DOHH2 (cell line): ENCODE results near the gene LHB.
"Not testable (repeated sequence)": the region's sequence is repeated elsewhere in the genome, so short reads cannot be mapped to it uniquely, and the experiment has no call there.

Source experiments
- H3F3A ChIP-seq: fragments of 200-600 bp; sonication (generic), shearing (Covaris generic); 2 replicates; pipeline ENCODE4 v1.6.0; 2016; ENCODE audit warnings: antibody characterized with exemption, mild to moderate bottlenecking; ENCODE audit not compliant: control insufficient read depth, insufficient read depth
- H3K27ac ChIP-seq: fragments of 200-600 bp; sonication (generic); 2 replicates; pipeline ENCODE4 v1.5.1; 2014; ENCODE audit warnings: low read depth, mild to moderate bottlenecking, low read length, moderate library complexity
- H3K27me3 ChIP-seq: fragments of 200-600 bp; sonication (generic); 2 replicates; pipeline ENCODE4 v1.6.1; 2014; ENCODE audit warnings: mild to moderate bottlenecking, low read length, mixed read lengths; ENCODE audit not compliant: control insufficient read depth
- H3K36me3 ChIP-seq: fragments of 200-600 bp; sonication (generic); 2 replicates; pipeline ENCODE4 v1.6.1; 2014; ENCODE audit warnings: mild to moderate bottlenecking, low read length, moderate library complexity, mixed read lengths; ENCODE audit not compliant: control insufficient read depth
- H3K4me1 ChIP-seq: fragments of 200-600 bp; sonication (generic); 2 replicates; pipeline ENCODE4 v1.6.1; 2014; ENCODE audit warnings: mild to moderate bottlenecking, low read length, mixed read lengths; ENCODE audit not compliant: control insufficient read depth
- H3K4me2 ChIP-seq: fragments of 200-600 bp; sonication (generic); 2 replicates; pipeline ENCODE4 v1.6.0; 2014; ENCODE audit warnings: mild to moderate bottlenecking, low read length, moderate library complexity
- H3K4me3 ChIP-seq: fragments of 200-600 bp; sonication (generic); 2 replicates; pipeline ENCODE4 v1.5.1; 2014; ENCODE audit warnings: mild to moderate bottlenecking, low read length, mixed read lengths
- H3K79me2 ChIP-seq: fragments of 200-600 bp; sonication (generic); 2 replicates; pipeline ENCODE4 v1.6.1; 2014; ENCODE audit warnings: mild to moderate bottlenecking, low read length, mixed read lengths; ENCODE audit not compliant: control insufficient read depth
- H3K9me2 ChIP-seq: fragments of 200-600 bp; sonication (generic); replicated peaks from 2 replicates; pipeline ENCODE4 v1.6.1; 2014; ENCODE audit warnings: mild to moderate bottlenecking, low read length, mixed read lengths; ENCODE audit not compliant: control insufficient read depth
- H3K9me3 ChIP-seq: fragments of 200-600 bp; sonication (generic); 2 replicates; pipeline ENCODE4 v1.6.1; 2014; ENCODE audit warnings: antibody characterized with exemption, low read length, mixed read lengths; ENCODE audit not compliant: control insufficient read depth, insufficient read depth
- H4K20me1 ChIP-seq: fragments of 200-600 bp; sonication (generic); 2 replicates; pipeline ENCODE4 v1.6.0; 2014; ENCODE audit warnings: low read depth, mild to moderate bottlenecking, antibody characterized with exemption, low read length, moderate library complexity; ENCODE audit not compliant: control insufficient read depth, insufficient read depth
- EZH2phosphoT487 ChIP-seq: fragments of 200-600 bp; sonication (generic); IDR thresholded peaks from 2 replicates; pipeline ENCODE4 v1.6.1; 2017; ENCODE audit warnings: borderline replicate concordance, mild to moderate bottlenecking, antibody characterized with exemption, low read length, moderate library complexity, mixed read lengths
- TF ChIP-seq, protein P1 (sequence below): fragments of 200-600 bp; sonication (generic); IDR thresholded peaks from one replicate; pipeline ENCODE4 v1.5.1; 2014; ENCODE audit warnings: antibody characterized with exemption, mild to moderate bottlenecking, low read depth, low read length; ENCODE audit not compliant: poor library complexity, severe bottlenecking

The LHB gene

DNA sequence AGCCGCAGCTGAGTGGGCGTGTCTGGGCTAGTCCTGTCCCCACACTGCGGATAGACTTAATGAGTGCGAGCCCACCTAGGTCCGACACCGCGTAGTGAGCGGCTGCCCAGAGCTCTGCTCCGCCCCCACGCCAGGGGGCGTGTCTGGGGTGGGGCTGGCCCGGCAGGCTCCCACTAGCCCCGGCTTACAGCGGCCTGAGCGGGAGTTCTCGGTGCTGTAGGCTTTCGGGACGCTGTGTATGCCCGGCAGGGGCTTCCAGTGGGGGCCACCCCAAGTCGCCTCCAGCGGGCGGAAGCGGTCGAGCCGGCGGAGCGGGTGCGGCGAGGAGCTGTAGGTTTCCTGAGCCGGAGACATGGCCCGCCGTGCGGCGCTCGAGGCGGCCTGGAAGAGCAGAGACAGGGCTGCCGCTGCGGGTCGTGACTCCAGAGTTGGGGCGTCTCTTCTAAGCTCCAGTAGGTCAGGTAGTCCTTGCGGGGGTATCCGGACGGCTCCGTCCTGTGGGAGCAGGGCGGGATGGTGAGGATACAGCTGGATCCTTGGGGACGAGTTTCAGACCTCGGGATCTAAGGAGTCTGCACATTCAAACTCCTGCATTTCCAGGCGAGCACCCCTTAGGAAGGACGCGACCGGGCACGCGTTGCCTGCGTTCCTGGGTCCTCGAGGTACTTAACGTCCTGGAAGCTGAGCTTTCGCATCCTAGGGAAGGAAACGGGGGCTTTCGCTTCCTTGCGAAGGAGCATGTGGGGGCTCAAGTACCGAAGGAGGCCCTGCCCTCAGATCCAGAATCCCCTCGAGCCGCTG is 39.4 kb upstream of the LHB start:
- Histone ChIP-seq H3K4me3 (peak overlapping the region; percentile 64), H3F3A (no peaks in the 10 kb centered on the region), H3K27me3 (peaks cover 49% of the 10 kb centered on the region), H3K9me2 (no peaks in the 10 kb centered on the region), H3K4me1 (peaks cover 12% of the 10 kb centered on the region), H4K20me1 (no peaks in the 10 kb centered on the region), H3K4me2 (peak overlapping the region; percentile 65), H3K27ac (no peak overlapping the region), H3K9me3 (no peaks in the 10 kb centered on the region), H3K79me2 (no peaks in the 10 kb centered on the region), H3K36me3 (no peaks in the 10 kb centered on the region)
- TF ChIP-seq EZH2phosphoT487, result peak; percentile 91
- TF ChIP-seq, protein P1, sequence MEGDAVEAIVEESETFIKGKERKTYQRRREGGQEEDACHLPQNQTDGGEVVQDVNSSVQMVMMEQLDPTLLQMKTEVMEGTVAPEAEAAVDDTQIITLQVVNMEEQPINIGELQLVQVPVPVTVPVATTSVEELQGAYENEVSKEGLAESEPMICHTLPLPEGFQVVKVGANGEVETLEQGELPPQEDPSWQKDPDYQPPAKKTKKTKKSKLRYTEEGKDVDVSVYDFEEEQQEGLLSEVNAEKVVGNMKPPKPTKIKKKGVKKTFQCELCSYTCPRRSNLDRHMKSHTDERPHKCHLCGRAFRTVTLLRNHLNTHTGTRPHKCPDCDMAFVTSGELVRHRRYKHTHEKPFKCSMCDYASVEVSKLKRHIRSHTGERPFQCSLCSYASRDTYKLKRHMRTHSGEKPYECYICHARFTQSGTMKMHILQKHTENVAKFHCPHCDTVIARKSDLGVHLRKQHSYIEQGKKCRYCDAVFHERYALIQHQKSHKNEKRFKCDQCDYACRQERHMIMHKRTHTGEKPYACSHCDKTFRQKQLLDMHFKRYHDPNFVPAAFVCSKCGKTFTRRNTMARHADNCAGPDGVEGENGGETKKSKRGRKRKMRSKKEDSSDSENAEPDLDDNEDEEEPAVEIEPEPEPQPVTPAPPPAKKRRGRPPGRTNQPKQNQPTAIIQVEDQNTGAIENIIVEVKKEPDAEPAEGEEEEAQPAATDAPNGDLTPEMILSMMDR, result peak; percentile 23

DNA sequence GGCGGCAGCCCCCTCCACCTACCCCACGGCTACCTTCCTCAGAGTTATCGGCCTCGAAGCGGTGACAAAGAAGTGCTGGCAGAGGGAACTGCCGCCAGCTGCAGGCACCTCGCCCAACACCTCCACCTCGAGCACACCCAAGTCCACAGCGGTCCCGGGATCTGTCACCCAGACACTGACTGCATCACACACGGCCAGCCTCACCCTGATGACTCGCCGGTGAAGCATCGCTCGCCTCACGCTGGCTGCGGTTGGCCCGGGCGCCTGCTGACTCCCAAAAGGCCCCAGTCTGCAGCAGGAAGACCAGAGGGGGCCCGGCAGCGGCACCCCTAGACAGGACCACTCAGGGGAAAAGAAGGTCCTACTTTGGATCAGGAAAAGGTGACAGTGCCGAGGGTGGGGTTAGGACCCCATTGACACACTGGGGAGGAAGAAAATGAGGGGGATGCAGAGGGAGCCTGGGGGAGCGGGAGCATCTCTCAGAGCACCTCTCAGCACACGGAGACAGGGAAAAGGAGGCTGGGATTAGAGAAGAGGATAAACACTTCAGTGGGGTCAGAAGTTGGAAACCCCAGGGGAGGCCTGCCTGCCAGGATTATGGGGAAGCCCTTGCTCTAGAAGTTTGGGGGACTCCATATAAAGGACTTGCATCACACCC is 33.6 kb upstream of the LHB start:
- H4K20me1 ChIP-seq, H3K4me2 ChIP-seq, H3K36me3 ChIP-seq, H3K9me2 ChIP-seq, H3K27ac ChIP-seq, H3K4me3 ChIP-seq, H3F3A ChIP-seq, H3K9me3 ChIP-seq, H3K79me2 ChIP-seq, H3K27me3 ChIP-seq, H3K4me1 ChIP-seq: not testable (repeated sequence)

DNA sequence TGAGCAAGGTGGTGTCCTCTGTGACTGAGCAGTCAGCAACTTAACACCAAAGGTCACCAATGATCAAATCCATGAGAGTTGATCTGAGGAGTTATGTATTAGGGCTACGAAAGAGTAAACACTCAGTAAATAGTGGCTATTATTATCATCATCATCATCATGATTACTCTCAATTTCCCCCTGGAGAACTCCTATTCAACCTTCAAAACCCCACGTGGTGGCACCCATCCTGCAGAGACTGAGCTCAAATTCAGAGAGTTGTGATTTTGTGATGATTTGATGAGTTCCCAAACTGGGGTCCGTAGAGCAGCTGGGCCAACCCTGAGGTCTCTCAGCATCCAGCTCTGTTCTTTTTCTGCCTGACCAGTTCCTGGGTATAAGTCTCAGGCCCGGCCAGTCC is 32.9 kb upstream of the LHB start:
- not testable (repeated sequence) for H3K4me1 ChIP-seq, H3K4me3 ChIP-seq, H3K36me3 ChIP-seq, H3K9me2 ChIP-seq, H3F3A ChIP-seq, H3K4me2 ChIP-seq, H3K27me3 ChIP-seq, H3K27ac ChIP-seq, H4K20me1 ChIP-seq, H3K9me3 ChIP-seq, H3K79me2 ChIP-seq

DNA sequence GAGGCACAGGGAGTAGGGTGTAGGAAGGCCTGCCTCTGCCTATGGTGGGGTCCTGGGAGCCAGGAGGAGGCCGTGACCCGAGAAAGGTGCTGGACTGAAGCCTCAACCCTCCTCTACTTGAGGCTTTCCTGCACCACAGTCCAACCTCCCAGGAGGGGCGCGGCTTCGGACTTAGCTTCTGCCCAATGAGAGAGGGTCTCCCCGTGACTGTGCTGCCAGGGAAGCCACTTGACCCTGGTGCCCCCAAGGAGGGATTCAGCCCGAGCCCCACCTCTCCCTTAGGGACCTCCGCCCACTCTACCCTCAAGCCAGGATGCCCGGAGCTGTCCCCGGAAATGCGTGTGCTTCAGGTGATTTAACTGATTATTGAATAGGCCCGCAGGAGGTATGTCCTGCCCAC is 32.1 kb upstream of the LHB start, which contains the start of gene CGB8:
Gene CGB8, minus strand, starts transcription at position 101 of the 400 bp plus-strand sequence. CDS start 372 bp downstream, outside the sequence.
- not testable (repeated sequence) for H4K20me1 ChIP-seq, H3K9me3 ChIP-seq, H3F3A ChIP-seq, H3K27ac ChIP-seq, H3K79me2 ChIP-seq, H3K4me1 ChIP-seq, H3K36me3 ChIP-seq, H3K4me2 ChIP-seq, H3K9me2 ChIP-seq, H3K4me3 ChIP-seq, H3K27me3 ChIP-seq

DNA sequence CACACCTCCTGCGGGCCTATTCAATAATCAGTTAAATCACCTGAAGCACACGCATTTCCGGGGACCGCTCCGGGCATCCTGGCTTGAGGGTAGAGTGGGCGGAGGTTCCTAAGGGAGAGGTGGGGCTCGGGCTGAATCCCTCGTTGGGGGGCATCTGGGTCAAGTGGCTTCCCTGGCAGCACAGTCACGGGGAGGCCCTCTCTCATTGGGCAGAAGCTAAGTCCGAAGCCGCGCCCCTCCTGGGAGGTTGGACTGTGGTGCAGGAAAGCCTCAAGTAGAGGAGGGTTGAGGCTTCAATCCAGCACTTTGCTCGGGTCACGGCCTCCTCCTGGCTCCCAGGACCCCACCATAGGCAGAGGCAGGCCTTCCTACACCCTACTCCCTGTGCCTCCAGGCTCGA is 26.7 kb upstream of the LHB start, which contains the start of gene CGB5:
Gene CGB5, plus strand, starts transcription at position 301 of the 400 bp plus-strand sequence. CDS start 362 bp downstream, outside the sequence.
- H3K4me2 ChIP-seq, result not testable (repeated sequence)

DNA sequence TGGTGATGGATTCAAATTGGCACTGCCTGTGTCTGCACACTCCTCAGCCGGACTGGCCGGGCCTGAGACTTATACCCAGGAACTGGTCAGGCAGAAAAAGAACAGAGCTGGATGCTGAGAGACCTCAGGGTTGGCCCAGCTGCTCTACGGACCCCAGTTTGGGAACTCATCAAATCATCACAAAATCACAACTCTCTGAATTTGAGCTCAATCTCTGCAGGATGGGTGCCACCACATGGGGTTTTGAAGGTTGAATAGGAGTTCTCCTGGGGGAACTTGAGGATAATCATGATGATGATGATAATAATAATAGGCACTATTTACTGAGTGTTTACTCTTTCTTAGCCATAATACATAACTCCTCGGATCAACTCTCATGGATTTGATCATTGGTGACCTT is 25.8 kb upstream of the LHB start:
- not testable (repeated sequence) for H3K36me3 ChIP-seq, H3F3A ChIP-seq, H3K4me1 ChIP-seq, H3K4me2 ChIP-seq, H4K20me1 ChIP-seq, H3K27ac ChIP-seq, H3K9me3 ChIP-seq, H3K9me2 ChIP-seq, H3K4me3 ChIP-seq, H3K27me3 ChIP-seq, H3K79me2 ChIP-seq

More for the DNA sequence above, 26.7 kb upstream of the LHB start, which contains the start of gene CGB5:
- H3K79me2 ChIP-seq, H3K4me1 ChIP-seq, H3F3A ChIP-seq, H3K27ac ChIP-seq, H4K20me1 ChIP-seq, H3K36me3 ChIP-seq, H3K9me3 ChIP-seq, H3K9me2 ChIP-seq, H3K27me3 ChIP-seq, H3K4me3 ChIP-seq: not testable (repeated sequence)
